ENCODE measurements around the gene PLOD2.

DNA sequence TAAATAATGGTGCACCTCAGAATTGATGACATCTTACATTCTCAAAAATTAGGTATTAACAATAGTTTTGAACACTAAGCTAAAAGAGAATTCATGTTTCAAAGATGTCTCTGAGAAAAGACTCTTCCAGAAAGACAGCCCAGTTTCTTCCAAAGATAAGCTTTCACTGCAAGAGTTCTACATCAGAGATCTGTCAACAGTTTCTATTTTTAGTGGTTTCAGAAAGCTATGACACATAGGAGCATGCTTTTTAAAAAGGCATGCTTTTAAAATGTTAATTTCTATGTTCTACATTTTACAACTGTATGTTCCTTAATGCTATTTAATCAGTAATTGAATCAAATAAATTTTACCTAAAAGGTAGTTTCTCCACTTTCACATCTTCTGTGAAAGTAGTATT lies 88.2 kb downstream of the PLOD2 start:
- TF ChIP-seq CTCF (IDR thresholded peaks at IDR 0.05) = no peak
- TF ChIP-seq POLR2A (IDR thresholded peaks at IDR 0.05) = no peak
